Peyer's patch (tissue), 4 donors: ENCODE data around the gene OTUB1. TPM values are rescaled to one million over a fixed set of nuclear protein-coding genes. Genes with fewer than 3 reads are reported as not detected.

Source experiments
- DNase-seq, 3 donors: peaks; one replicate each; pipeline ENCODE4 v3.0.0-alpha.2; 2017 to 2019
- H3K27ac ChIP-seq, 4 donors: fragments of 200-600 bp; sonication (generic); one replicate each; pipeline ENCODE4 v1.5.1; 2016 to 2019
- H3K27me3 ChIP-seq, 2 donors: fragments of 200-600 bp; sonication (generic); one replicate each; pipeline ENCODE4 v1.5.1; 2019
- H3K36me3 ChIP-seq, 3 donors: fragments of 200-600 bp; sonication (generic); one replicate each; pipeline ENCODE4 v1.5.1; 2016 to 2019
- H3K4me1 ChIP-seq, 4 donors: fragments of 200-600 bp; sonication (generic); one replicate each; pipeline ENCODE4 v1.5.1; 2016 to 2019
- H3K4me3 ChIP-seq, 4 donors: fragments of 200-600 bp; sonication (generic); 1 replicate in 3 of 4; 2 replicates in 1 of 4; pipeline ENCODE4 v1.5.1; 2016 to 2019; ENCODE audit warnings: mild to moderate bottlenecking in 1 of 4
- H3K9me3 ChIP-seq, 4 donors: fragments of 200-600 bp; sonication (generic); one replicate each; pipeline ENCODE4 v1.5.1; 2016 to 2019; ENCODE audit warnings: mild to moderate bottlenecking in 1 of 4
- CTCF ChIP-seq, 6 experiments: fragments of 450-650 bp in 4 of 6; fragments of 200-600 bp in 2 of 6; sonication (generic) in 1 of 6; IDR thresholded peaks; one replicate each; pipeline ENCODE4 v1.5.1; 2017 to 2019; ENCODE audit warnings: antibody characterized with exemption in 6 of 6, mild to moderate bottlenecking in 3 of 6, moderate library complexity in 1 of 6
- POLR2A ChIP-seq, 2 donors: fragments of 450-650 bp; IDR thresholded peaks; one replicate each; pipeline ENCODE4 v1.5.1; 2017; ENCODE audit warnings: antibody characterized with exemption in 2 of 2, mild to moderate bottlenecking in 2 of 2, moderate library complexity in 2 of 2
- total RNA-seq, 4 donors: library from RNA; depleted of rRNA; stranded (reverse); fragments of >200 nt; gene quantifications; one replicate each; pipeline ENCODE4 v1.1.0, GENCODE V29; 2016

The OTUB1 gene
- total RNA-seq, 4 donors from 2014 or later, result 79.2 to 110 (median 95.4) TPM

- TF ChIP-seq CTCF (IDR thresholded peaks at IDR 0.05) (no peak), POLR2A (IDR thresholded peaks at IDR 0.05) (no peak)
- Histone ChIP-seq H3K4me3 (no peak overlapping the region), H3K27ac (peak overlapping the region in 1 of 4 donors; percentile 0), H3K4me1 (peaks cover 0 to 43% (median 2%) of the 10 kb centered on the region in 4 donors), H3K9me3 (no peaks in the 10 kb centered on the region), H3K27me3 (no peaks in the 10 kb centered on the region), H3K36me3 (no peaks in the 10 kb centered on the region)
- no peak for DNase-seq
Measured at GRCh38 chr11:63940786-63941185, 45.5 kb upstream of the OTUB1 start.

- Histone ChIP-seq H3K4me3 (no peak overlapping the region), H3K27ac (peak overlapping the region in 1 of 4 donors; percentile 71), H3K9me3 (no peaks in the 10 kb centered on the region), H3K4me1 (peaks cover 0 to 45% (median 2%) of the 10 kb centered on the region in 4 donors), H3K36me3 (peaks cover 0 to 10% (median 0%) of the 10 kb centered on the region in 3 donors), H3K27me3 (no peaks in the 10 kb centered on the region)
- DNase-seq, result no peak
- TF ChIP-seq CTCF (IDR thresholded peaks at IDR 0.05), result no peak
- no peak for TF ChIP-seq POLR2A (IDR thresholded peaks at IDR 0.05)
Measured at GRCh38 chr11:63941901-63942300, 44.3 kb upstream of the OTUB1 start.

GRCh38 chr11:63942803-63943202 lies 43.4 kb upstream of the OTUB1 start:
- peak overlapping the region in 2 of 4 donors; percentile 32 to 71 for H3K27ac ChIP-seq
- H3K9me3 ChIP-seq, result no peaks in the 10 kb centered on the region
- no peak overlapping the region for H3K4me3 ChIP-seq
- DNase-seq, result peak in 2 of 3 donors; percentile 59 to 68
- no peaks in the 10 kb centered on the region for H3K27me3 ChIP-seq
- TF ChIP-seq POLR2A (IDR thresholded peaks at IDR 0.05), result peak in 1 of 2 donors; percentile 12
- TF ChIP-seq CTCF (IDR thresholded peaks at IDR 0.05), result peak in 1 of 6 experiments; percentile 7
- H3K36me3 ChIP-seq, result peaks cover 0 to 18% (median 0%) of the 10 kb centered on the region in 3 donors
- peaks cover 0 to 44% (median 2%) of the 10 kb centered on the region in 4 donors for H3K4me1 ChIP-seq

- Histone ChIP-seq H3K4me3 (no peak overlapping the region), H3K9me3 (no peaks in the 10 kb centered on the region), H3K27me3 (no peaks in the 10 kb centered on the region), H3K27ac (peak overlapping the region in 3 of 4 donors; percentile 5 to 49 (median 47)), H3K36me3 (peaks cover 0 to 26% (median 0%) of the 10 kb centered on the region in 3 donors), H3K4me1 (peaks cover 0 to 39% (median 2%) of the 10 kb centered on the region in 4 donors)
- DNase-seq, result peak in 2 of 3 donors; percentile 75 to 76
- no peak for TF ChIP-seq CTCF (IDR thresholded peaks at IDR 0.05)
- TF ChIP-seq POLR2A (IDR thresholded peaks at IDR 0.05), result no peak
Measured at GRCh38 chr11:63944987-63945386, 41.3 kb upstream of the OTUB1 start.

GRCh38 chr11:63945477-63946163 lies 40.6 kb upstream of the OTUB1 start:
- Histone ChIP-seq H3K4me1 (peaks cover 0 to 35% (median 2%) of the 10 kb centered on the region in 4 donors), H3K36me3 (peaks cover 0 to 33% (median 0%) of the 10 kb centered on the region in 3 donors), H3K4me3 (no peak overlapping the region), H3K27ac (peak overlapping the region in 3 of 4 donors; percentile 5 to 49 (median 47)), H3K27me3 (no peaks in the 10 kb centered on the region), H3K9me3 (no peaks in the 10 kb centered on the region)
- DNase-seq, result peak; percentile 34 to 81 (median 72)
- TF ChIP-seq POLR2A (IDR thresholded peaks at IDR 0.05) (no peak), CTCF (IDR thresholded peaks at IDR 0.05) (peak; percentile 64 to 86 (median 76))
